Measurements from ENCODE around the gene GSE1.
A peak's percentile ranks its signal among the peaks of the same experiment; 100 is the strongest.

Gene GSE1

GRCh38 chr16:85663891-85664321 is 50.8 kb downstream of the GSE1 start:
- DNase-seq, result no peak

DNA sequence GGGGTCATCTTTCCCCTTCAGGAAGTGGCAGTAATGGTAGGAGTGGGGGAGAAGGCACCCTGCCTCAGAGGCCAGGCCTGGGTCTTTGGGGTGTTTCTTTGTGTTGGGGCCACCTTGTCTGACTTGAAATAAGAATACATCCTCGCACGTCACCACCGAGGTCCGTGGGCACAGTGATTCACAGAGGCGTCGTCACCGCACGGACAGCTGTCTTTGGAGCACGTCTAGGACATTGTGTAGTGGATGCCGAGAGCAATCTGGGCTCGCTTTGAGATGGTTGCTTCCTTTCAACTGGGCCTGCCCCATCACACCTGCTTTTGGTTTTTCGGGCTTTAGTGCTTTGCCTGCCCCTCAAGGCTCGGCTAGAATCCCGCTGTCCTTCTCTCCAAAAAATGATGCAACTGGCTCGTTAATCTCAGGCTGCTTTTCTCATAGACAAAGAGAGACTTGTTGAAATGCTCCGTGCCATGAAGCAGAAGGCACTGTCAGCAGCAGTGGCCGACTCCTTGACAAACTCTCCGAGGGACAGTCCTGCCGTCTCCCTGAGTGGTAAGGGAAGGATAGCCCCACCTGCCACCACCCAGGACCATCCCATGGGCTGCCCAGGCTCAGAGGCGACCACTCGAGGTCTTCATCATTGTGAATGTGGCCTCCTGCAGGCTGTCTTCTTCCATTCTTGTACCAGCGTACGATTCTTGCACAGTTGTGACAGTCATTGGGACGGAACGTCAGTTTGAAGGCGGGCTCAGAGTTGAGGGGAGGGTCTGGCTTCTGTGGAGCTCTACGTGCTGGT is 51.7 kb downstream of the GSE1 start:
- no peak for DNase-seq

DNA sequence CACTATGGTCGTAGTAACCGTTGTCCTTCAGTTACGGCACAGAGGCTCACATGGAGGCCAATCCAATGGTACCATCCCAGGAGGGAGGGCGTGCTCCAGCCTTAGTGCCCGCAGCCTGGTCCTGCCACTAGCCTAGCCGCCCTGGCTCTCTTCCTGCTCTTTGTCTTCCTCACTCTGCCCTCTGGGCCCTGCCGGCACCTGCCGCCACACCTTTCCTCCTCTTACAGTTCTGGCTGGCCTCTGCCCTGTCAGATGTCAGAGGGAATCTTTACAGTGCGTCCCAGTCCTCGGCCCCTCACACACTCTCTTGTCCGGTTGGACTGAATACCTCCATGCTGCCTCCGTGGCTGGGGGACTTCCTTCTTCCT is 52.2 kb downstream of the GSE1 start:
- no peak for DNase-seq

GRCh38 chr16:85665929-85666328 is 52.8 kb downstream of the GSE1 start:
- DNase-seq, result no peak

- DNase-seq, result no peak
Measured at GRCh38 chr16:85667261-85667660, 54.1 kb downstream of the GSE1 start.

DNA sequence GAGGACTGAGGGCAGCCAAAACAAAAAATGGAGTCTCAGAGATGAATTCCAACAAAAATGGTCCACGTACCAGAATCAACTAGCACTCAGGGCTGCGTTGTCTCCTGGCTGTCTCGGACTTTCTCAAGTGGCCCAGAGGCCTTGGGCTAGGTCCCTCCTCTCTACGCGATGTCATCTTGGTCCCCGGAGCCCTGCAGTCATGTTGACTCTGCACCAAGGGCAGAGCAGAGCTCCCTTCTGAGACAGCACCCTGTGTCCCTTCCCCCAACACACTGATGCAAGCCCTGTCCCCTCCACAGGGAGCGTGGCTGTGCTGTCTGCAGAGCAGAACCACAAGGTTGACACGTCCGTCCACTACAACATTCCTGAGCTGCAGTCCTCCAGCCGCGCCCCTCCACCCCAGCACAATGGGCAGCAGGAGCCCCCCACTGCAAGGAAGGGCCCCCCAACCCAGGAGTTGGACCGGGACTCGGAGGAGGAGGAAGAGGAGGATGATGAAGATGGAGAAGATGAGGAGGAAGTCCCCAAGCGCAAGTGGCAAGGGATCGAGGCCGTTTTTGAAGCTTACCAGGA is 54.8 kb downstream of the GSE1 start:
- no peak for DNase-seq

DNA sequence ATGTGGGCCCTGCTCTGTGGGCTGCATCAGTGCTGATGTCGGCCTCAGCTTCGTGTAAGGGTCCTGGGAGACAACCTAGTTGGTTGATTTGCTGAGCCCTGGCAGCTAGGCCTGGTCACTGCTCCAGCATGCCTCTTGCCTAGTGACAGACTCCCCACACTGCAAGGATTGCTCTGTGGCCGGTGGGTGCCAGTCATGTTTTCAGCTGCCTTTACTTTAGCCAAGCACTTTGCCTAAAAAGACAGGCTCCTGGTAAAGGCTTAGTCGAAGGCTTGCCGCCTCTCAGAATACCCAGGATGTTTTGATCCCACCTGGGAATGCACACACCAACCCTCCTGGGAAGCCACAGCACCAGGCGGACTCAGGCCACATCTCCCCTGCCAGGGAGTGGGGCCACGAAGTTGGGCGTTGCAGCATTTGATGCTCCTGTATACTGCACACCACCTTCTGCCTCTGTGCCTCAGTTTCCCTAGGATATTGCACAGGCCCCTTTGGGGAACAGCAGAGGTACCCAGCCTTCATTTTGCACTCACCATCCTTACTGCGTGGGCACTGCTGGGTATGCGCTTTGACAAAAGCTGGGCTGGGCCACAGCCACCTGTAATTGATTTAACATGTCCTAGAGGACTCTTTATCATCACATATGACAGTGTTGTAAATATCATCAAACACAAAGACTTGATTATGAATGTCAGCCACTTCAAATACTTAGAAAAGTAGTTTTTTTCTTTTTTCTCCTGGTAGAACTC is 55.7 kb downstream of the GSE1 start:
- DNase-seq, result no peak

- DNase-seq, result no peak
Measured at GRCh38 chr16:85670840-85671239, 57.7 kb downstream of the GSE1 start.

GRCh38 chr16:85673529-85674417 is 60.7 kb downstream of the GSE1 start:
- no peak for DNase-seq

DNA sequence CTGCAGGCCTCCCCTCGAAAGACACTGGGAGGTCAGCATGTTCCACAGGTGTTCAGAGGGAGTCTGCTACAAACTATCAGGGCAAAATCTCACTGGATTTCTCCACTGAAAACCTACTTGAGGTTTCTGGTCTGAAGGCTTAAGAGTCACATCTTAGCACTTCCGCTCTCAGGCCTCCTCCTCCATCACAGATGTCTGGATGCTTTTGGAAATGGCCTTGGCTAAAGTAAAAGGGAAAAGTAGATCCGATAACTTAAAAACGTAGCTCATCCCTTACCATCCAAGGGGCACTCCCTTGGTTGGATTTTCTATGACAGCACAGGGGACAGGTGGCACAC is 61.3 kb downstream of the GSE1 start:
- DNase-seq, result no peak

DNA sequence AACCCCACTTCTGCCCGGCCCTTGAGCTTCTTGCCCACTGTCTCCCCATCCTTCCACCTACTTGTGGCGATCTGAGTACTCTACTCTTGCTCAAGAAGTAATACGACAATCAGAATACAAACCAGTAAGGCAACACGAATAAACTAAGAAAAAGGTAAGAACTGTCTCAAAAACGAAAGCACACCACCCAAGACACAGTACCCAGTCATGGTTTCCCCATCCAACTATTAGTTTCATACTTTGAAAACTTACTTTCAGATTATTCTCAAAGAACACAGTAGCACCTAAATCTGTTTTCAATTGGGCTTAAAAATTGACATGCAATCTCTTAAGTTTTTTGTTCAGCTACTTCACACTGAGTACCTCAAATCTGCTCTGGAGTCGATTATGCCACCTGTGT is 61.7 kb downstream of the GSE1 start:
- no peak for DNase-seq

GRCh38 chr16:85675251-85675874 is 62.2 kb downstream of the GSE1 start:
- no peak for DNase-seq

- DNase-seq, result no peak
Measured at GRCh38 chr16:85676466-85676865, 63.3 kb downstream of the GSE1 start.

DNA sequence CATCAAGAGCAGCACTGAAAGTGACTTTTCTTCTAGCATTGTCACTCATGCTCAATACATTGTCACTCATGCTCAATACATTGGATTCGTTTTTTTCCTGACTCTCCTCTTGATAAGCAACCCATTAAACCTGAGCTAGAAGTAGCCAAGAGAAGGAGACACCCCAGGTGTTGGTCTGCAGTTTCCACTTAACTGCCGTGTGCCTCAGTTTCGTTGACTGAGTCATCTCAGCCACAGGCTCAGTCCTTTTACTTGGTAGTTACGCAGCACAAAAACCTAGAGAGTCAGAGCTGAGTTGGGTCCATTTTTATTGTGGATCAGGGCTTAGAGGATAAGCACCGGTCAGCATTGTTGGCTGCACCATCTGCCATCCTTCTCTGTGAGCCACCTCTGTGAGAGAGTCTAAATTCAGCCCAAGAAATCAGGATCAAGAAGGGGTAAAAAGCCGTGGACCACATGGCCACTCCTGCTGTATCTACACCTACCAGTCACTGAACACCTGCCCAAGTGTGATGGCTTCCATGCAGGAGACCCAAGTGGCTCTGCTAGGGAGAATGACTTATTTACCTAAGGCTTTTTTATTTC is 64.4 kb downstream of the GSE1 start:
- DNase-seq, result peak; percentile 8

- no peak for DNase-seq
Measured at GRCh38 chr16:85678016-85678415, 64.9 kb downstream of the GSE1 start.

GRCh38 chr16:85678821-85679220 is 65.7 kb downstream of the GSE1 start:
- DNase-seq, result no peak

DNA sequence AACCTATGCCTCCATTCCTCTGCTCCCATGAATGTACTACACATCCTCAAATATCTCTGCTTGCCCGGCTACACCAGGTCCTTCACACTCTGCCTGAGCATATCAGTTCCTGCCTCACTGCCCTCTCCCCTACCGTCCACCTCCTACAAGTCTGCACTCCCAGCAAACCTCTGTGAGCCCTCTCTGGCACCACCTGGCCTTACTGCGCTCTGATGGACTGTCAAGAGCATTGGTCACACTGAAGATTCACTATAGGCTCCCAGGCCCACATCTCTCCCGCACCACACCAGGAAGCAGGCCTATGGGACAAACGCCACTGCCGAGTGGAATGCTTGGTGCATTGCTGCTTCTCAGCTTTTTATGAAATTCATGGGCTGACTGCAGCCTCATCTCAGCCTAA is 66.7 kb downstream of the GSE1 start:
- DNase-seq, result no peak

- no peak for DNase-seq
Measured at GRCh38 chr16:85680352-85680944, 67.3 kb downstream of the GSE1 start.

DNA sequence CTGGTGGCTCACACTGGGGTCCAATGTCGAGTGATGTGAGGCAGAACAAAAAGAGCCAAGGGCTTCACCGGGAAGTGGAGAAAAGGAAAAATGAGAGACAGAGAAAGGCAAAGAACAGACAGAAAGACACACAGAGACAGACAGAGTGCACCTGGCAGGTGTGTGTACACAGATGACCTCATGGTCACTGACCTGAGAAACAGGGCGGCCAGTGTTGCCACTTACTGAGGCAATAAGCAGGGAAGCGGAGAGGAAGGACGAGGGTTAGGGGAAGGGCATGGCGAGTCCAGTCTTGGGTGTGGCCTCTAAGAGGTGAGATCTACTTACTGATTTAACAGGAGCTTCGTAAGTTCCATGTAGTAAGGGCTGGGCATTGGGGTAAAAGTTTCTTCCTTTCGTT is 68.1 kb downstream of the GSE1 start:
- no peak for DNase-seq

DNA sequence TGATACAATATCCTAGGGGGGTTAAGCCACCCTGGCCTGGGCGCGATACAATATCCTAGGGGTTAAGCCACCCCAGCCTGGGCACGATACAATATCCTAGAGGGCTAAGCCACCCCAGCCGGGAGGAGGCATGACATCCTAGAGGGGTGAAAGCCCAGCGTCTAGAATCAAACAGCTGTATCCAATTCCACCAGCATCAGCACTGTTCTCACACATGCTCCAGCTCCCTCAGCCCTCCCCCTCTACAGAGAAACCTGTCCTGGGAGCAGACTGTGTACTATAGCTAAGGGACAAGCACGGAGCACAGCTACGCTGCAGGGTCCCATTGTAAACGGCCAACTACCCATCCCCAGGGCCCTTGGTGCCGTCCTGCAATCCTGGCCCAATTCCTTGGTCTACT is 69.4 kb downstream of the GSE1 start:
- no peak for DNase-seq

GRCh38 chr16:85683363-85683762 is 70.2 kb downstream of the GSE1 start:
- DNase-seq, result no peak

GRCh38 chr16:85685251-85685650 is 72.1 kb downstream of the GSE1 start:
- no peak for DNase-seq

All from activated CD4-positive, alpha-beta T cell treated with anti-CD3 and anti-CD28 coated beads, Interleukin-2, amount 50 U/mL, for 16 hours (primary cell).